Astrocyte of the cerebellum (primary cell): Measurements from ENCODE around the gene CCT7.

Source experiments
- DNase-seq: peaks from one replicate; pipeline ENCODE4 v3.0.0-alpha.2; 2011; ENCODE audit warnings: low read depth
- H3K4me3 ChIP-seq: 2 replicates; pipeline ENCODE4 v1.5.1; 2011; ENCODE audit warnings: mild to moderate bottlenecking, low read depth, low read length, moderate library complexity
- in situ Hi-C: cut with HindIII; loops from 2 replicates; pipeline ENCODE4 v1.10.0; 2017; ENCODE audit warnings: low sequenced_read_pairs
- TF ChIP-seq, protein P1 (sequence below): IDR thresholded peaks from 2 replicates; pipeline ENCODE4 v1.5.1; 2012; ENCODE audit warnings: low read length, low read depth, moderate library complexity, mild to moderate bottlenecking; ENCODE audit errors: missing control alignments

The CCT7 gene

DNA sequence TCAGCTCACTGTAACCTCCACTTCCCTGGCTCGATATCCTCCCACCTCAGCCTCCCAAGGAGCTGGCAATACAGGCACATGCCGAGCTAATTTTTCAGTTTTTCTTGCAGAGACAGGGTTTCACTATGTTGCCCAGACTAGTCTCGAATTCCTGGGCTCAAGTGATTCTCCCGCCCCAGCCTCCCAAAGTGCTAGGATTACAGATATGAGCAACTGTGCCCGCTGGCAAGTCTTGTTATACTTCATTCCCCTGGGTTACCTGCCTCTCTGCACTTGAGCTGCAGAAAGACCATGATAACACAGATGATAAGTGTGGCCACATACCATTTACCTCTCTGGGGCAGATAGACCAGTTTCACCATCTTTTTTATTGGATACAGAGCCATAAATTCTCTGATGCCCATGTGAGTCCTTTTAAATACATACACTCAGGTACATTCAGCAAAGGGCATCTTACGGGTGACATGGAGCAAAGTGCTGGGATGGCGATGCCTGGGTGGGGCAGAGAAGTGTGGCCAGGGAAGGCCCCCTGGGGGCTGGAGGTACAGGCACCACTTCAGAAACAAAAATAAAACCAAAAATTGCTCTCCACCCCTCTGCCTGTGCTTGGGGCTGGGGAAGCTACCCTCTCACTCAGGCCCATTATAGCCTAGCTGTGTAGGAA, 20.4 kb downstream of the CCT7 start:
- no peak for DNase-seq
- in situ Hi-C loops: no loop called here
- no peak overlapping the region for H3K4me3 ChIP-seq
- TF ChIP-seq, protein P1, sequence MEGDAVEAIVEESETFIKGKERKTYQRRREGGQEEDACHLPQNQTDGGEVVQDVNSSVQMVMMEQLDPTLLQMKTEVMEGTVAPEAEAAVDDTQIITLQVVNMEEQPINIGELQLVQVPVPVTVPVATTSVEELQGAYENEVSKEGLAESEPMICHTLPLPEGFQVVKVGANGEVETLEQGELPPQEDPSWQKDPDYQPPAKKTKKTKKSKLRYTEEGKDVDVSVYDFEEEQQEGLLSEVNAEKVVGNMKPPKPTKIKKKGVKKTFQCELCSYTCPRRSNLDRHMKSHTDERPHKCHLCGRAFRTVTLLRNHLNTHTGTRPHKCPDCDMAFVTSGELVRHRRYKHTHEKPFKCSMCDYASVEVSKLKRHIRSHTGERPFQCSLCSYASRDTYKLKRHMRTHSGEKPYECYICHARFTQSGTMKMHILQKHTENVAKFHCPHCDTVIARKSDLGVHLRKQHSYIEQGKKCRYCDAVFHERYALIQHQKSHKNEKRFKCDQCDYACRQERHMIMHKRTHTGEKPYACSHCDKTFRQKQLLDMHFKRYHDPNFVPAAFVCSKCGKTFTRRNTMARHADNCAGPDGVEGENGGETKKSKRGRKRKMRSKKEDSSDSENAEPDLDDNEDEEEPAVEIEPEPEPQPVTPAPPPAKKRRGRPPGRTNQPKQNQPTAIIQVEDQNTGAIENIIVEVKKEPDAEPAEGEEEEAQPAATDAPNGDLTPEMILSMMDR: no peak

DNA sequence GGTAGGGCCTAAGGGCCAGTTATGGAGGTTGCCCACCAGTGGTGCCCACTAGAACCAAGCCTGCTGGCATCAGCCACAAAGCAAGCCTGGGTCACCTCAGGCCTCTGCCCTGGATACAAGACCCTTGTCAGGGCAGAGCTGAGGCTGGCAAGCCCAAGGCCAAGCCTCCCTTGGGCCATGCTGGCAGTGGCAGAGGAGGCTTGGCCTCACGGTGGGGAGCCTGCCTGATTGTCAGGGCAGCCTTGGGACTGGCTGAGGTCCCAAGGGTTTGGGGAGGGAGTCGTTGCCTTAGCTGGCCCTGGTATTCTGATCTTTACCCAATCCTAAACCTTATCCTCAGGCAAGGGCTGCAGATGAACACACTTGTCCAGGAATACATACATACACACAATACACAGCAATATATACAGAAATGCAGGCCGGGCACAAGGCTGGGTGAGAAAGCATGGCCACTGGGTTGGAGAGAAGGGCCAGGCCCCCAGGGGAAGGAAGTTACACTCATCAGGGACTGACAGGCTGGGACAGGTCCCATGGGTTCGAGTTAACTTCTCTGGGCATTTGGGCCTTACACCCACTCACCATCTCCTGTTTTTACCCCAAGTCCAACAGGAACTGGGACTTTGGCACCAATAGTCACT, 21.0 kb downstream of the CCT7 start:
- H3K4me3 ChIP-seq: no peak overlapping the region
- in situ Hi-C loops: no loop called here
- TF ChIP-seq, protein P1: no peak
- DNase-seq: no peak

- DNase-seq: no peak
- in situ Hi-C loops: no loop called here
- H3K4me3 ChIP-seq: no peak overlapping the region
- TF ChIP-seq, protein P1: no peak
These were observed 22.0 kb downstream of the CCT7 start for GRCh38 chr2:73255907-73256617.

- in situ Hi-C loops: no loop called here
- TF ChIP-seq, protein P1: no peak
- H3K4me3 ChIP-seq: no peak overlapping the region
- DNase-seq: no peak
These were observed 22.5 kb downstream of the CCT7 start for GRCh38 chr2:73256618-73256922.

- H3K4me3 ChIP-seq: no peak overlapping the region
- no peak for DNase-seq
- TF ChIP-seq, protein P1: no peak
- in situ Hi-C loops: no loop called here
These were observed 22.9 kb downstream of the CCT7 start for GRCh38 chr2:73257021-73257420.

DNA sequence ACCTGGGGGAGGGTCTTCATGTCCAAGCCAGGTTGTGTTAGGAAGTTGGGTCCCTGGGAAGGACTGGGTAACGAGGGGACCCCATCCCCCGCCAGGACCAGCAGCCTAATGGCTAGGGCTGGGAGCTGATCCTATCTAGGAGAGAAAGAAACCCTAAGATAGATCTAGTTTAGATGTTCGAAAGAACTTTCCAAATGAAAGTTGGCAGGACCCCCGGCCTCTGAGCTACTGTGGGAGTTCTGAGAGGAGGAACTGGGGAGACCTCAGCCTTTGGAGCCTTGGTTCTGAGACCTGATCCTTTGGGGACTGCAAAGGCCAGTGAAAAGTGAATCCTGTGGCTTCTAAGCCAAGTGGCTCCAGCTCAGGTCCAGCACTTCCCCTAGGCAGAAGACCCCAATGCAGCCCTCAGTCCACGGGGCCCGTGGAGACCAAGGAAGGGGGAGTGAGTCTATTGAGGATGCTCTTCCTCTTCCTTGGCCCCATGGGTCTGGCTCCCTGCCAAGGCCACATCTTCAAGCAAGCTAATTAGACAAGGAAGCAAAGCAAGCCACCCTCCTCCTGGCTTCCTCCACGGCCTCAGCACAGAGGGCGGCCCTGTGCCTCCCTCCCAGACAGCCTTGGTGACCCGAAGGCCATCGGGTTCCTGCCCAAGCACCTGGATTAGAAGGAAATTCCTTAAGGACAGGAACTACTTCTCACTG, 23.5 kb downstream of the CCT7 start:
- no peak overlapping the region for H3K4me3 ChIP-seq
- no peak for DNase-seq
- in situ Hi-C loops: no loop called here
- TF ChIP-seq, protein P1: no peak
